Measurements from ENCODE around the gene SASH1. TPM values are rescaled to one million over a fixed set of nuclear protein-coding genes. Genes with fewer than 3 reads are reported as not detected.
"Not testable (repeated sequence)": the region's sequence is repeated elsewhere in the genome, so short reads cannot be mapped to it uniquely, and the experiment has no call there.

SASH1 gene
- total RNA-seq, 1 donor, result 71.7 TPM

DNA sequence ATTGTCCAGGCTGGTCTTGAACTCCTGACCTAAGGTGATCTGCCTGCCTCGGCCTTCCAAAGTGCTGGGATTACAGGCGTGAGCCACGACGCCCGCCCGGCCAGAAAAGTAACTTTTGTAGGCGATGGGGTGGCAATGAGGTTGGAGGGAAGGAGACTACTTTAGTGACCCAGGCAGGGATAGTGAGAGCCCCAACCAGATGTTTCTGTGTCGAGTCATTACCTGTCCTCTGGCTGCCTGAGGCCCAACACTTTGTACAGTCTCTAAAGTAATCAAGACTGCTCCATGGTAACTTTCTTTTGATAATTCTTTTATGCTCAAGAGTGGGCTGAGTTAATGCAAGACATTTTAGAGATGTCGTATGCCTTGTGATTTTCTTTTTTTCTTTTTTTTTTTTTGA lies 6.8 kb downstream of the SASH1 start:
- no peak for DNase-seq (ENCODE audit: insufficient read length, low spot score, missing footprints)
- Histone ChIP-seq H3K4me2 (ENCODE audit: insufficient read depth, low read length) (no peak overlapping the region), H4K20me1 (ENCODE audit: insufficient read depth, low read length) (no peaks in the 10 kb centered on the region), H3K36me3 (ENCODE audit: insufficient read depth, low read length) (no peaks in the 10 kb centered on the region), H3K27me3 (ENCODE audit: insufficient read depth, low read length) (no peaks in the 10 kb centered on the region), H3K27ac (ENCODE audit: low read depth, low read length) (no peak overlapping the region), H3K4me1 (ENCODE audit: insufficient read depth, low read length) (no peaks in the 10 kb centered on the region), H2AFZ (ENCODE audit: low read length) (no peak overlapping the region), H3K4me3 (ENCODE audit: insufficient read depth, low read length) (no peak overlapping the region), H3K9me3 (ENCODE audit: low read depth, low read length) (no peaks in the 10 kb centered on the region), H3K79me2 (ENCODE audit: insufficient read depth, low read length) (peaks cover 42% of the 10 kb centered on the region)
- TF ChIP-seq, protein P1, sequence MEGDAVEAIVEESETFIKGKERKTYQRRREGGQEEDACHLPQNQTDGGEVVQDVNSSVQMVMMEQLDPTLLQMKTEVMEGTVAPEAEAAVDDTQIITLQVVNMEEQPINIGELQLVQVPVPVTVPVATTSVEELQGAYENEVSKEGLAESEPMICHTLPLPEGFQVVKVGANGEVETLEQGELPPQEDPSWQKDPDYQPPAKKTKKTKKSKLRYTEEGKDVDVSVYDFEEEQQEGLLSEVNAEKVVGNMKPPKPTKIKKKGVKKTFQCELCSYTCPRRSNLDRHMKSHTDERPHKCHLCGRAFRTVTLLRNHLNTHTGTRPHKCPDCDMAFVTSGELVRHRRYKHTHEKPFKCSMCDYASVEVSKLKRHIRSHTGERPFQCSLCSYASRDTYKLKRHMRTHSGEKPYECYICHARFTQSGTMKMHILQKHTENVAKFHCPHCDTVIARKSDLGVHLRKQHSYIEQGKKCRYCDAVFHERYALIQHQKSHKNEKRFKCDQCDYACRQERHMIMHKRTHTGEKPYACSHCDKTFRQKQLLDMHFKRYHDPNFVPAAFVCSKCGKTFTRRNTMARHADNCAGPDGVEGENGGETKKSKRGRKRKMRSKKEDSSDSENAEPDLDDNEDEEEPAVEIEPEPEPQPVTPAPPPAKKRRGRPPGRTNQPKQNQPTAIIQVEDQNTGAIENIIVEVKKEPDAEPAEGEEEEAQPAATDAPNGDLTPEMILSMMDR (IDR thresholded peaks at IDR 0.05; ENCODE audit: extremely low read depth, low read depth, low read length), result no peak

DNA sequence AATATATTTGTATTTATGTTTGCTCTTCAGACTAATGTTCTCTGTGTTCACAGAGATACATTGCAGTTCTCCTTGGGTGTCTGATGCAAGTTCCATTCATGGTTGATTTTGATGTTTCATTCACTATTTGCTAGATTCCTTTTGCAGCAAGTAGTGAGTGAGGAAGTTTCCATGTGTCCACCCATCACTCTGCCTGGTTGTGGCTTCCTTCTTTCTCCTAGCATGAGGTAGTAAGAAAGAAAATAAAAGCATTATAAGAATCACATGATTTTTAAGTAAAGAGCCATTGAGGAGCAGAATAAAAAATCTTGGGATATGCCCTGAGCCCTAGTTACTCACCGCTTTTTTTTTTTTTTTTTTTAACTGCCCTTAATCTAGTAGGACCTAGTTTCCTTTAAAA lies 8.7 kb downstream of the SASH1 start:
- Histone ChIP-seq H3K27me3 (ENCODE audit: insufficient read depth, low read length) (no peaks in the 10 kb centered on the region), H3K4me1 (ENCODE audit: insufficient read depth, low read length) (no peaks in the 10 kb centered on the region), H4K20me1 (ENCODE audit: insufficient read depth, low read length) (no peaks in the 10 kb centered on the region), H3K27ac (ENCODE audit: low read depth, low read length) (no peak overlapping the region), H2AFZ (ENCODE audit: low read length) (no peak overlapping the region), H3K4me2 (ENCODE audit: insufficient read depth, low read length) (no peak overlapping the region), H3K79me2 (ENCODE audit: insufficient read depth, low read length) (peaks cover 33% of the 10 kb centered on the region), H3K9me3 (ENCODE audit: low read depth, low read length) (no peaks in the 10 kb centered on the region), H3K4me3 (ENCODE audit: insufficient read depth, low read length) (no peak overlapping the region), H3K36me3 (ENCODE audit: insufficient read depth, low read length) (no peaks in the 10 kb centered on the region)
- TF ChIP-seq, protein P1 (IDR thresholded peaks at IDR 0.05; ENCODE audit: extremely low read depth, low read depth, low read length), result no peak
- no peak for DNase-seq (ENCODE audit: insufficient read length, low spot score, missing footprints)

DNA sequence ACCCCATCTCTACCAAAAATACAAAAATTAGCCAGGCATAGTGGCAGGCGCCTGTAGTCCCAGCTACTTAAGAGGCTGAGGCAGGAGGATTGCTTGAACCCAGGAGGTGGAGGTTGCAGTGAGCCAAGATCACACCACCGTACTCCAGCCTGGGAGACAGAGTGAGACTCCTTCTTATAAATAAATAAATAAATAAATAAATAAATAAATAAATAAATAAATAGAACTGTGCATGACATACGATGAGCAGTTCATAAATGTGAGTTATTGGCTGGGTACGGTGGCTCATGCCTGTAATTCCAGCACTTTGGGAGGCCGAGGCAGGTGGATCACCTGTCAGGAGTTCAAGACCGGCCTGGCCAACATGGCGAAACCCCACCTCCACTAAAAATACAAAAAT lies 9.8 kb downstream of the SASH1 start:
- not testable (repeated sequence) for H2AFZ ChIP-seq (ENCODE audit: low read length); DNase-seq (ENCODE audit: insufficient read length, low spot score, missing footprints); H3K4me3 ChIP-seq (ENCODE audit: insufficient read depth, low read length); H3K4me1 ChIP-seq (ENCODE audit: insufficient read depth, low read length); H3K9me3 ChIP-seq (ENCODE audit: low read depth, low read length); H3K27me3 ChIP-seq (ENCODE audit: insufficient read depth, low read length); H3K36me3 ChIP-seq (ENCODE audit: insufficient read depth, low read length); H3K4me2 ChIP-seq (ENCODE audit: insufficient read depth, low read length); H3K27ac ChIP-seq (ENCODE audit: low read depth, low read length); H4K20me1 ChIP-seq (ENCODE audit: insufficient read depth, low read length)
- H3K79me2 ChIP-seq (ENCODE audit: insufficient read depth, low read length), result peaks cover 27% of the 10 kb centered on the region

DNA sequence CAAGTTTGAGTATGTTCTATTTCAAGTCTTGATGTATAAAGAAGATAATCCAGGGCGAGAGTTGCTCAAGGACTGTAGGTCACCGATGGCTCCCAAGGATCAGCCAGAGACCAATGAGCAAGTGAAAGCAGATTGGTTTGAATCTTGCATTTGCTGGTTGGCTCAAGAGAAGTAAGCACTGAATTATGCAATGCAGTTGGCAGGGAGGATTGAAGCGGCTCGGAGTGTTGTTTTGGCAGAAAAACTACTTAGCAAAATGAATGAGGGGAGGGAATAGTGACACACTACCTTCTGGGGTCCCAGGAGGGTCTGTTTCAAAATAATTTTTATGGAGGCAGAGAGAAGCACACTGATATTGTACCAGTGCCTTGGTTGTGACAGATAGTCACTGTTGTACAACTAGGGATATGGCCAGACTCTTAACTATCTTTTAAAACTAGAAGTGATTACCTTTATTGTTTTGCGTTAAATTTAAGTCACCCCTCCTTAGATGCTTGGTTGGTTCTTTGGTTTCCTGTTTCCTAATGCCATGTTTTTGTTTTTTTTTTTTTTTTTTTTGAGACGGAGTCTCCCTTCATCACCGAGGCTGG lies 15.7 kb downstream of the SASH1 start:
- peaks cover 4% of the 10 kb centered on the region for H3K4me1 ChIP-seq (ENCODE audit: insufficient read depth, low read length)

More for the DNA sequence above, 15.7 kb downstream of the SASH1 start:
- Histone ChIP-seq H3K79me2 (ENCODE audit: insufficient read depth, low read length) (peaks cover 18% of the 10 kb centered on the region), H3K4me2 (ENCODE audit: insufficient read depth, low read length) (peak overlapping the region; percentile 51), H2AFZ (ENCODE audit: low read length) (peak overlapping the region; percentile 60), H3K27ac (ENCODE audit: low read depth, low read length) (no peak overlapping the region), H3K27me3 (ENCODE audit: insufficient read depth, low read length) (no peaks in the 10 kb centered on the region), H3K4me3 (ENCODE audit: insufficient read depth, low read length) (peak overlapping the region; percentile 28), H3K36me3 (ENCODE audit: insufficient read depth, low read length) (no peaks in the 10 kb centered on the region), H4K20me1 (ENCODE audit: insufficient read depth, low read length) (peaks cover 3% of the 10 kb centered on the region), H3K9me3 (ENCODE audit: low read depth, low read length) (no peaks in the 10 kb centered on the region)
- TF ChIP-seq, protein P1 (IDR thresholded peaks at IDR 0.05; ENCODE audit: extremely low read depth, low read depth, low read length), result no peak
- peak; percentile 84 for DNase-seq (ENCODE audit: insufficient read length, low spot score, missing footprints)

Measured in osteoblast (primary cell).